ENCODE results near the gene FRRS1.

FRRS1 gene, protein sequence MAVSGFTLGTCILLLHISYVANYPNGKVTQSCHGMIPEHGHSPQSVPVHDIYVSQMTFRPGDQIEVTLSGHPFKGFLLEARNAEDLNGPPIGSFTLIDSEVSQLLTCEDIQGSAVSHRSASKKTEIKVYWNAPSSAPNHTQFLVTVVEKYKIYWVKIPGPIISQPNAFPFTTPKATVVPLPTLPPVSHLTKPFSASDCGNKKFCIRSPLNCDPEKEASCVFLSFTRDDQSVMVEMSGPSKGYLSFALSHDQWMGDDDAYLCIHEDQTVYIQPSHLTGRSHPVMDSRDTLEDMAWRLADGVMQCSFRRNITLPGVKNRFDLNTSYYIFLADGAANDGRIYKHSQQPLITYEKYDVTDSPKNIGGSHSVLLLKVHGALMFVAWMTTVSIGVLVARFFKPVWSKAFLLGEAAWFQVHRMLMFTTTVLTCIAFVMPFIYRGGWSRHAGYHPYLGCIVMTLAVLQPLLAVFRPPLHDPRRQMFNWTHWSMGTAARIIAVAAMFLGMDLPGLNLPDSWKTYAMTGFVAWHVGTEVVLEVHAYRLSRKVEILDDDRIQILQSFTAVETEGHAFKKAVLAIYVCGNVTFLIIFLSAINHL

DNA sequence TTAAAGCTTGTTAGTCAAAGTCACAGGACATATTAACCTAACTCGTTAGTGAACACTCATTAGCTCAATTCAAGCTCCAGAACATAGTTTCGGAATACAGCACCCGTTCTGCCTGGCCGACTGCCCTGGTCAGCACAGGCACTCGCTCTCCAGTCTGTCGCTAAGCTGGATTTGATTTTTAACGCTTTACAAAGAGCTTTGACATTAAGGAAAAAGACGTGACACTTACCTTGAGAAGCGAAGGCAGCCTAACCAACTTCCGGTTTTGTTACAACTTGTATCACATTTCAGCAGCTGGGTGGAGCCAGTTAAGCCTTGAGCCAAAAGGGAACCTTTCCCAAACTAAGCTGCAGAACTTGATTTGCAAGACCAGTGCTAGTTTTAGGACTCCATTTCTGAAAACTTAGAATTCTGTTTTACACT, at the start of gene FRRS1:
Gene FRRS1 (minus strand): TSS at position 258 of the 423 bp plus-strand sequence. CDS start 17,867 bp downstream, outside the sequence.
- DNase-seq = peak; percentile 98

GRCh38 chr1:99814373-99814900, 48.0 kb upstream of the FRRS1 start:
- DNase-seq = no peak

DNA sequence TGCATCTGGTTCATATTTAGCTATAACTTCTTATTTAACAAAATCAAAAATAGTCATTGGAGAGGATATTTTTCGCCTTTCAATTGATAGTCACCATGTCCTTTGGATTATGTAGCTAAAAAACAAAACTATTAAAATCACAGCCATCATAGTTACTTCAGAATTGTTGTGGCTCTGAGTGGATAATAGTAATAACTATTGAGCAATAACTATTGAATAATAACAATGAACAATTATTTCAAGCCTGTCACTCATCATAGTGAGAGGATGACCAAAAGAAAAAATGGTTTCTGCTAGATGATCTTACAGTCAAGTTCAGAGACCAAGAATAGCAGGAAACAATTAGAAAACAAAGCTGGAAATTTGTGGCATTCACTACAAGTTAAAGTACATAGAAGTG, 45.3 kb upstream of the FRRS1 start:
- no peak for DNase-seq

DNA sequence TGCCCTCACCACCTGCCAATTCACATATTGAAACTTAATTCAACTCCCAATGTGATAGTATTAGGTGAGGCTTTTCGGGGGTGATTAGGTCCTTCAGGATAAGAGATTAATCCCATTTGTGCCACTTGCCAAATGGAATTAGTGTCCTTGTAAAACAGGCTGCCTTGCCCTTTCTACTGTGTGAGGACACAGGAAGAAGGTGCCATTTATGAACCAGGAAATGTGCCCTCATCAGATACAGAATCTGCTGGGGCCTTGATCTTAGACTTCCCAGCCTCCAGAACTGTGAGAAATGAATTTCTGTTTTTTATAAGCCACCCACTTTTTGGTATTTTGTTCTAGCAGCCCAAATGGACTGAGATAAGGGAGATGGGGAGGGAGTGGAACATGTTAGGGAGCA, 44.6 kb upstream of the FRRS1 start:
- peak; percentile 41 for DNase-seq

DNA sequence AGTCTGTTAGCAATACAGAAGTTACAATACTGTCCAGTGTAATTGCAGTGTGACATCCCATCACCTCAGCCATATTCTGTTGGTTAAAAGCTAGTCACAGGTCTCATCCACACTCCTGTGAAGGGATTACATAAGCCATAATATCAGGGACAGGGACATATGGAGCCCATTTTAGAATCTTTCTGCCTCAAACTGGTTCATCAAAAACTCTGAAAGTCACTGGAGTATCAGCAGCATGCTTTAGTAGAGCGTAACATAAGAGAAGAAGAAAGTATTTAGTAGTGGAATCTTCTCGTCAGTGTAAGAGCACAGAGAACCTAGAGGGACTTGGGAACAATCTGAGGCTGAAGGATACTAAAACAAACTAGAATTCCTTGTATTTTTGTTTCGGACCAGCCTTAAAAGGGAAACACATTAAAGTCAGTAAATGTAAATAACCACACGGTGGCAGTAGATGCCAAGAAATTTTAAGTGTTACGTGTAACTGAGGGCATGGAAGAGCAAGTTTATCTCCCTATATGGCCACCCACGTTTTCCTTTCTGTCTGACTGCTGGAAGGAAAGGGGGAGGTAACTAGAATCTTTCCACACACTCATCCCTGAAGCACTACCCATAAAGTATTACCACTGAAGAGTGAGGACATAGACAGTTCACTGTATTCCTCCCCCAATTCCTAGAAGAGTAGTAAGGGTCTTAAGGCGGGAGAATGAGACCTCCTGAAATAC, 42.1 kb upstream of the FRRS1 start:
- peak; percentile 95 for DNase-seq

DNA sequence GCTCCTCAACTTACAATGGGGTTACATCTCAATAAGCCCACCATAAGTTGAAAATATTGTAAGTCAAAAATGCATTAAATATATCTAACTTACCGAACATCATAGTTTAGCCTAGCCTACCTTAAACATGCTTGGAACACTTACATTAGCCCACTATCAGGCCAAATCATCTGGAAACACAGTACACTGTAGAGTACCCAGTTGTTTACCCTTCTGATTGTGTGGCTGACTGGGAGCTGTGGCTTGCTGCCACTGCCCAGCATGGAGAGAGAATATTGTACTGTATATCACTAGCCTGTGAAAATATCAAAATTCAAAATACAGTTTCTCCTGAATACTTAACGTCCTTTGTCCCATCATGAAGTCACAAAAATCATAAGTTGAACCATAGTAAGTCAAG, 40.4 kb upstream of the FRRS1 start:
- peak; percentile 19 for DNase-seq

GRCh38 chr1:99801584-99801983, 35.1 kb upstream of the FRRS1 start:
- no peak for DNase-seq

DNA sequence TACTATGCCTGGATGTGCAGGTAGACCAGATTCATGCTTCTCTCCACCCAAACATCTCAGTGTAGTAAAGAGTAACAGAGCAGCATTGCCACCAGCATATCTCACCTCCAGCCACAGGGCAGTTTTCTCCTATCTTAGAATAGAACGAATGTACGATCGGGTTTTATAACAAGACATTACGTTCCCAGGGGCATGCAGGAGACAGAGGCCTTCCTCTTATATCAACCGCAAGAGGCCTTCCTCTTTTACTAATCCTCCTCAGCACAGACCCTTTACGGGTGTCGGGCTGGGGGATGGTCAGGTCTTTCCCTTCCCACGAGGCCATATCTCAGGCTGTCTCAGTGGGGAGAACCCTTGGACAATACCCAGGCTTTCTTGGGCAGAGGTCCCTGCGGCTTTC, 27.4 kb upstream of the FRRS1 start:
- peak; percentile 31 for DNase-seq

DNA sequence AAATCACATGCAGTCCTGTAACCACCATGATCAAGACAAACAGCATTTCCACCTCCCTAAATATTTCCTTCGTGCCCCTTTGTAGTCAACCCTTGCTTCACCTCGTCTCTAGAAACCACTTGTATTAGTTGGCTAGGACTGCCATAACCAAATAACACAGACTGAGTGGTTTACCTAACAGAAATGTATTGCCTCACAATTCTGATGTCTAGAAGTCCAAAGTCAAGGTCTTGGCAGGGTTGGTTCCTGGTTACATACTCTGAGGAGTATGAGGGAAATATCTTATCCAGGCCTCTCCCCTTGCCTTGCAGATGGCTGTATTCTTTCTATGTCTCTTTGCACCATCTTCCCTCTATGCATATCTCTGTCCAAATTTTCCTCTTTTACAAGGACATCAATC, 23.3 kb upstream of the FRRS1 start:
- DNase-seq = no peak

- no peak for DNase-seq
Measured at GRCh38 chr1:99788896-99789295, 22.5 kb upstream of the FRRS1 start.

DNA sequence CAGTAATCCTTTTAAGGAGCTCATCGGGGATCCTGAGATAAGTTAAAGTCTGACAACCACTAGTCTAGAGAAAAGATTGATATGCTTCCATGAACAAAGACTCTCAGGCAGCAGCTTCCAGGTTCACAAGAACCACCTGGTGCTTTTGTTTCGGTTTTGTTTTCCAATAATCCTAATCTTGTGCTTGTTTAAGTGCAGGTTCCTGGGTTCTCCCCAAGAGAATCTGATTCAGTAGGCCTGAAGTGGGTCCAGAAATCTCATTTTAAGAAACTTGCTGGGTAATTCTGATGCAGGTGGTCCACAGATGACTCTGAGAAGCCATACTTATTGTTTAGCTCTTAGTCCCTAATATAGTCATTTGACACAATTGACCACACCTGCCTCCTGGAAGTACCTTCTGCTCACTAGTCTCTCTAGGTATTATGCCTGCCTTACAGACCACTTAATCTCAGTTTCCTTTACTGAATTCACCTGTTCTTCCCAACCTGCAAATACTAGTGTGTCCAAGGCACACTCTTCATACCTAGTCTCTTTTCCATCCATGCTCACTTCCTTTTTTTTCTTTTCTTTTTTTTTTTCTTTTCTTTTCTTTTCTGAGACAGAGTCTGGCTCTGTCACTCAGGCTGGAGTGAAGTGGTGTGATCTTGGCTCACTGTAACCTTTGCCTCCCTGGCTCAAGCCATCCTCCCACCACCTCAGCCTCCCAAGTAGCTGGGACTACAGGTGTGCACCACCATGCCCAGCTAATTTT, 20.5 kb upstream of the FRRS1 start:
- DNase-seq = no peak

- no peak for DNase-seq
Measured at GRCh38 chr1:99784809-99785255, 18.4 kb upstream of the FRRS1 start.

GRCh38 chr1:99784143-99784542, 17.7 kb upstream of the FRRS1 start:
- DNase-seq = no peak

GRCh38 chr1:99782920-99783319, 16.5 kb upstream of the FRRS1 start:
- DNase-seq = no peak

GRCh38 chr1:99782397-99782796, 16.0 kb upstream of the FRRS1 start:
- no peak for DNase-seq

DNA sequence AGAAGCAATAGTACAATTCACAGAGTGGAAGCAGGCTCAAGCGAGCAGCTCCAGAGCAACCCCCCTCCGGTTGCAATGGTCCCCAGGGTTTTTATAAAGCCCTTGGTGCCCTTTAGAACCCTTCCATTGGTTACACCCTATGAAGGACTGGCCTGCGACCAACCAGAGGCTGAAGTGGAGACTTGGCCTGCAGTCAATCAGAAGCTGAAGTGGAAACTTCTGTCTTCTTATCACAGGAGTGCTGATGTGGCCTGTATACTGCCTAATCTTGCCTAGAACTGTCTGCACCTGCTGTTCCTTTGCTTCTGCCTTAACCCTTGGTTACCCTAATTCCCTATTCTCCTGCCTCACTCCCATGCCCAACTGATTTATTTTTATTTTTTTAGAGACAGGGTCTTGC, 15.4 kb upstream of the FRRS1 start:
- DNase-seq = peak; percentile 70

DNA sequence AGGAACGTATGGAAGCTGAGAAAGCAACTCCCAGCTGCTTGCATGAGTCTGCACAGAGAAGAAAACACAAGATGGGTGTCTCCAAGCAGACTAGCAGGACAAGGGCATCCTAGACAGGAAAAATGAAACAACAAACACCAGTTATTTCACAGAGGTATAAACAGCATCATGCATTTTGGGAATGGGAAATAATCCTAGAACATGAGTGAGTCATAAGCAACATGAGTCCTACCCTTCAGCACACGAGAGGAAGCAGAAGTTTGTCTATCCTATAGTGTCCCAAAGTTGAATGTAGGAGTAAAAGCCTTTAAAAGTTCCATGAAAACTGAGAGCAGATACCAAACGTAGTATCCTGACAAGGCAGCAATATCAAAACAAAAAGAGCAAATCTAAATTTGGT, 11.3 kb upstream of the FRRS1 start:
- no peak for DNase-seq

DNA sequence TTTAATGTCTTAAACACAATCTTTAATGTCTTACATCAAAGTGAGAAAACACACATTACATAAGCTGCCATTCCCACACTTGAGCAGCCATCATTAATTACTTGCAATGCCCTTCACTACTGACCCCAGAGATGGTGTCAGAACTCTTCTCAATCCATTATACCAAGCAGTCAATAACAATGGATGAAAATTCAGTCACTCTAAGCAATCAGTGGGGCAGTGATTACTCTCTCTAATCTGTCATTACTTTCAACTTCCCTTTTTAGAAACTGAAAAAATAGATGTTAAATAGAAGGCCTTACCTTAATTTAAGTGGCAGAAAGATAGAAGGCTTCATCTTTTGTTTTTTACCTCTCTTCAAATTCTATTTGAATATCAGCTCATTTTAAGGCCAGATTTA, 9.7 kb upstream of the FRRS1 start:
- DNase-seq = no peak

- no peak for DNase-seq
Measured at GRCh38 chr1:99772809-99773208, 6.4 kb upstream of the FRRS1 start.

DNA sequence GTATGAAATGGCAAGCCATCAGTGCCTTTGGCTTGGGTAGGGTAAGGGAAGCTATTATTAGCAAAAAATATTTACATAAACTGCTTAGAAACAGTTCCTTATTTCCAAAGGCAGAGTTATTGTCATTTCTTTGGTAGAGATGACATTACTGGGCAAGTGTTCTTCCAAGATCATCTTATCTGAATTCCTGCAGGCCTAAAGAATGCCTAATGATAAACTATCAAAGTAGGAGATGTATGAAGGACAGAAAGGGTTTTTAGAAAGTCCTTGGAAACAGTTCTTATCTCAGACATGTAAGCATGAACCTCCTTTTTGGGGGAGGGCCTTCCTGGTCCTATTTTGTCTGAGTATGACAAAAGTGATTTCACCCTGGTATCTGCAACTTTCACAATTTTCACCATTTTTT, 5.1 kb upstream of the FRRS1 start:
- DNase-seq = peak; percentile 88

DNA sequence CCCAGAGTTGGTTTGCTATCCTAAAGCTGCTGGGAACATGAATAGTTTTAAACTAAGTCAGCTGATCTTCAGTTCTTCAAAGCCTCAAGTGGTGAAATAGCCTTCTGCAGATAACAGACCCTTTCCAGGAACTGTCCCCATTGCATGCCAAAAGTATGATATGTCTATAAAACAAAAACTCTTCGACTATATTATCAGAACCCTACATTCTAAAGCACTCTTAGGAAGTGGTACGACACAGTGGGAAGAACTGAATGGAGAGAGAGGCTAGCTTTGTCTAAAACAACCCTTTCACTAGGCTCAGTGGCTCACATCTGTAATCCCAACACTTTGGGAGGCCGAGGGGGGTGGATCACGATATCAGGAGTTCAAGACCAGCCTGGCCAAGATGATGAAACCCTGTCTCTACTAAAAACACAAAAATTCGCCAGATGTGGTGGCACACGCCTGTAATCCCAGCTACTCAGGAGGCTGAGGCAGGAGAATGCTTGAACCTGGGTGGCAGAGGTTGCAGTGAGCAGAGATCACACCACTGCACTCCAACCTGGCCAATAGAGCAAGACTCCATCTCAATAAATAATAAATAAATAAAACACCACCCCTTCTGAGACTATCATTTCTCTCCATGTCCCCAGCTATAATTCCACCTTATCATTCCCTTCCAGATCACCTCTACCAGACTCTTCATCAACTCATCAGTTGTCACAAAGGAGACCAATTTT, 2.2 kb upstream of the FRRS1 start:
- DNase-seq = peak; percentile 93

GRCh38 chr1:99768104-99768503, 1.7 kb upstream of the FRRS1 start:
- peak; percentile 75 for DNase-seq
